SK-N-DZ (cell line): ENCODE results near the gene HAGHL.

Experiments
- DNase-seq: peaks from one replicate; pipeline ENCODE4 v3.0.0-alpha.2; 2015; ENCODE audit warnings: low spot score

Gene HAGHL

GRCh38 chr16:720990-721764 lies 5.7 kb upstream of the HAGHL start, which contains the start of gene ANTKMT:
ANTKMT (plus strand) TSS chr16:721146; CDS start chr16:721275, 129 bp downstream.
- DNase-seq: peak; percentile 87

- no peak for DNase-seq
Measured at GRCh38 chr16:721765-722540, 5.0 kb upstream of the HAGHL start.

GRCh38 chr16:722835-723633 lies 3.9 kb upstream of the HAGHL start:
- DNase-seq: no peak

GRCh38 chr16:723695-724094 lies 3.2 kb upstream of the HAGHL start:
- DNase-seq: no peak

GRCh38 chr16:724188-725040 lies 2.5 kb upstream of the HAGHL start:
- DNase-seq: no peak

GRCh38 chr16:725041-725376 lies 1.9 kb upstream of the HAGHL start:
- DNase-seq: no peak

GRCh38 chr16:725463-726187 lies 1.3 kb upstream of the HAGHL start:
- DNase-seq: no peak

GRCh38 chr16:726188-726437 lies 793 bp upstream of the HAGHL start:
- no peak for DNase-seq

GRCh38 chr16:727291-727977 lies 528 bp downstream of the HAGHL start:
- DNase-seq: no peak

- DNase-seq: peak; percentile 83
Measured at GRCh38 chr16:728131-728889, 1.4 kb downstream of the HAGHL start.

- no peak for DNase-seq
Measured at GRCh38 chr16:728890-729744, 2.2 kb downstream of the HAGHL start.

- no peak for DNase-seq
Measured at GRCh38 chr16:729768-730665, 3.1 kb downstream of the HAGHL start.

GRCh38 chr16:730666-731509 lies 4.0 kb downstream of the HAGHL start:
- no peak for DNase-seq

GRCh38 chr16:732332-732731 lies 5.4 kb downstream of the HAGHL start:
- DNase-seq: no peak

- DNase-seq: no peak
Measured at GRCh38 chr16:732936-733335, 6.0 kb downstream of the HAGHL start.

- no peak for DNase-seq
Measured at GRCh38 chr16:733382-734207, 6.7 kb downstream of the HAGHL start.
